H1 (cell line): ENCODE data around the gene DEGS1. TPM values are rescaled to one million over a fixed set of nuclear protein-coding genes. Genes with fewer than 3 reads are reported as not detected.

ENCODE experiments used
- CTCF ChIA-PET: fragments of 300-600 bp; sonication (Branson Sonifier 250); formaldehyde crosslinking; loops from one replicate; lab custom pipeline; 2021; ENCODE audit not compliant: partially characterized antibody; lab: Charles Lee
- POLR2A ChIA-PET: fragments of 300-600 bp; sonication (Branson Sonifier 250); formaldehyde crosslinking; loops from one replicate; lab custom pipeline; 2021; ENCODE audit warnings: inconsistent platforms; ENCODE audit not compliant: partially characterized antibody; lab: Charles Lee
- DNase-seq, 2 experiments: peaks; one replicate each; pipeline versions ENCODE4 v3.0.0 to v3.0.0-alpha.2; 2010 to 2022; ENCODE audit warnings: low spot score in 2 of 2, low read depth in 1 of 2, mixed read lengths in 1 of 2
- FAIRE-seq: peaks from 2 replicates; lab custom pipeline; 2011; peaks lifted over from hg19 to GRCh38; lab: Jason Lieb, UNC
- H2AFZ ChIP-seq: 2 replicates; pipeline ENCODE4 v1.8.1; 2012; ENCODE audit warnings: low read length, inconsistent platforms
- H2AK5ac ChIP-seq: 2 replicates; pipeline ENCODE4 v1.6.1; 2013; ENCODE audit warnings: low read depth, low read length
- H2BK120ac ChIP-seq: replicated peaks from 2 replicates; pipeline ENCODE3; 2013; ENCODE audit warnings: low read depth, low read length, inconsistent platforms
- H2BK12ac ChIP-seq: 2 replicates; pipeline ENCODE4 v1.6.1; 2013; ENCODE audit warnings: low read depth, low read length
- H2BK15ac ChIP-seq: 2 replicates; pipeline ENCODE4 v1.6.1; 2013; ENCODE audit warnings: low read length
- H2BK20ac ChIP-seq: 2 replicates; pipeline ENCODE4 v1.6.1; 2013; ENCODE audit warnings: low read length
- H2BK5ac ChIP-seq: 2 replicates; pipeline ENCODE4 v1.6.1; 2013; ENCODE audit warnings: low read depth, low read length
- H3K14ac ChIP-seq: 2 replicates; pipeline ENCODE4 v1.6.1; 2013; ENCODE audit warnings: inconsistent platforms; ENCODE audit not compliant: insufficient read length
- H3K18ac ChIP-seq: 2 replicates; pipeline ENCODE4 v1.6.1; 2013; ENCODE audit warnings: low read length; ENCODE audit errors: extremely low read depth
- H3K23ac ChIP-seq: 2 replicates; pipeline ENCODE4 v1.6.1; 2013; ENCODE audit warnings: inconsistent platforms; ENCODE audit not compliant: insufficient read length
- H3K23me2 ChIP-seq: 2 replicates; pipeline ENCODE4 v1.6.1; 2013; ENCODE audit warnings: low read depth, low read length
- H3K27ac ChIP-seq: 2 replicates; pipeline ENCODE4 v1.6.1; 2011; ENCODE audit warnings: low read depth, low read length, inconsistent platforms
- H3K27me3 ChIP-seq, 4 experiments: replicated peaks in 1 of 4; 1 replicate in 1 of 4; 2 replicates in 3 of 4; pipeline versions ENCODE4 v1.6.1 to v1.8.1; 2011 to 2013; ENCODE audit warnings: low read length in 3 of 4, mild to moderate bottlenecking in 3 of 4, inconsistent platforms in 2 of 4, mixed read lengths in 2 of 4, moderate library complexity in 1 of 4; ENCODE audit not compliant: control insufficient read depth in 3 of 4, insufficient read depth in 3 of 4; ENCODE audit errors: extremely low read depth in 1 of 4
- H3K36me3 ChIP-seq, 4 experiments: 2 replicates each; pipeline versions ENCODE4 v1.6.1 to v1.8.1; 2011 to 2013; ENCODE audit warnings: mild to moderate bottlenecking in 4 of 4, low read length in 3 of 4, moderate library complexity in 2 of 4, control low read depth in 1 of 4, inconsistent platforms in 1 of 4; ENCODE audit not compliant: insufficient read depth in 4 of 4, control insufficient read depth in 2 of 4
- H3K4ac ChIP-seq: replicated peaks from 2 replicates; pipeline ENCODE3; 2013; ENCODE audit warnings: low read length, low read depth, mixed read lengths, inconsistent platforms; ENCODE audit not compliant: insufficient read length
- H3K4me1 ChIP-seq, 4 experiments: replicated peaks in 1 of 4; 1 replicate in 1 of 4; 2 replicates in 3 of 4; pipeline versions ENCODE4 v1.6.1 to v1.8.1; 2011 to 2013; ENCODE audit warnings: low read length in 3 of 4, inconsistent platforms in 2 of 4, mixed read lengths in 1 of 4; ENCODE audit not compliant: insufficient read depth in 4 of 4, control insufficient read depth in 3 of 4
- H3K4me2 ChIP-seq, 2 experiments: 2 replicates each; pipeline versions ENCODE4 v1.6.1 to v1.8.1; 2011 to 2013; ENCODE audit warnings: low read depth in 2 of 2, low read length in 2 of 2, control low read depth in 1 of 2, inconsistent platforms in 1 of 2, mild to moderate bottlenecking in 1 of 2; ENCODE audit not compliant: insufficient read depth in 1 of 2
- H3K4me3 ChIP-seq, 4 experiments: fragments of 200-600, 300-600 bp in 1 of 4; sonication (generic), shearing (Covaris generic), sonication (Bioruptor Twin) in 1 of 4; 2 replicates each; pipeline versions ENCODE4 v1.5.1 to v1.8.1; 2011 to 2016; ENCODE audit warnings: low read length in 4 of 4, low read depth in 3 of 4, control low read depth in 2 of 4, inconsistent platforms in 2 of 4, mild to moderate bottlenecking in 2 of 4, mixed read lengths in 1 of 4, moderate library complexity in 1 of 4; ENCODE audit not compliant: insufficient read depth in 2 of 4; ENCODE audit errors: extremely low read depth in 1 of 4
- H3K56ac ChIP-seq: replicated peaks from 2 replicates; pipeline ENCODE3; 2013; ENCODE audit warnings: low read depth, mild to moderate bottlenecking, mixed read lengths, low read length, inconsistent platforms; ENCODE audit not compliant: insufficient read length
- H3K79me1 ChIP-seq: 2 replicates; pipeline ENCODE4 v1.6.1; 2013; ENCODE audit warnings: low read depth, low read length, control low read depth
- H3K79me2 ChIP-seq, 2 experiments: 2 replicates each; pipeline versions ENCODE4 v1.6.1 to v1.8.1; 2012 to 2013; ENCODE audit warnings: low read length in 2 of 2, mild to moderate bottlenecking in 2 of 2, inconsistent platforms in 1 of 2; ENCODE audit not compliant: insufficient read depth in 2 of 2, control insufficient read depth in 1 of 2
- H3K9ac ChIP-seq, 4 experiments: replicated peaks in 1 of 4; 1 replicate in 1 of 4; 2 replicates in 3 of 4; pipeline versions ENCODE4 v1.6.1 to v1.8.1; 2011 to 2013; ENCODE audit warnings: low read depth in 3 of 4, low read length in 3 of 4, control low read depth in 2 of 4, mild to moderate bottlenecking in 2 of 4, moderate library complexity in 2 of 4, inconsistent platforms in 1 of 4; ENCODE audit errors: extremely low read depth in 1 of 4
- H3K9me3 ChIP-seq, 2 experiments: 2 replicates each; pipeline versions ENCODE4 v1.6.1 to v1.8.1; 2012 to 2013; ENCODE audit warnings: mild to moderate bottlenecking in 2 of 2, moderate library complexity in 2 of 2, control low read depth in 1 of 2, inconsistent platforms in 1 of 2, low read depth in 1 of 2, low read length in 1 of 2, mixed read lengths in 1 of 2; ENCODE audit not compliant: insufficient read depth in 2 of 2
- H4K20me1 ChIP-seq, 2 experiments: replicated peaks in 1 of 2; 2 replicates each; pipeline versions ENCODE3 to v1.8.1; 2011 to 2013; ENCODE audit warnings: inconsistent platforms in 2 of 2, low read length in 2 of 2, mild to moderate bottlenecking in 1 of 2; ENCODE audit not compliant: insufficient read depth in 2 of 2, control insufficient read depth in 1 of 2
- H4K5ac ChIP-seq: 2 replicates; pipeline ENCODE4 v1.6.1; 2013; ENCODE audit warnings: low read length, low read depth, mixed read lengths, inconsistent platforms; ENCODE audit not compliant: insufficient read length
- H4K8ac ChIP-seq: 2 replicates; pipeline ENCODE4 v1.8.0; 2013; ENCODE audit warnings: mild to moderate bottlenecking, moderate library complexity, low read length, inconsistent platforms; ENCODE audit not compliant: insufficient read depth; ENCODE audit errors: extremely low read depth
- H4K91ac ChIP-seq: replicated peaks from 2 replicates; pipeline ENCODE3; 2013; ENCODE audit warnings: low read length, mixed read lengths, inconsistent platforms; ENCODE audit not compliant: insufficient read length
- CHD2 ChIP-seq: IDR thresholded peaks from 2 replicates; pipeline ENCODE4 v1.6.1; 2012; ENCODE audit warnings: low read length, improper control_type of control experiment
- NANOG ChIP-seq: IDR thresholded peaks from 2 replicates; pipeline ENCODE4 v1.6.1; 2011; ENCODE audit warnings: low read length, low read depth, mild to moderate bottlenecking, inconsistent platforms; ENCODE audit not compliant: insufficient read depth, poor library complexity, severe bottlenecking
- SP1 ChIP-seq: IDR thresholded peaks from 2 replicates; pipeline ENCODE4 v1.6.1; 2011; ENCODE audit warnings: low read depth, low read length
- TBP ChIP-seq: IDR thresholded peaks from 2 replicates; pipeline ENCODE4 v1.6.1; 2011; ENCODE audit warnings: low read depth, low read length, improper control_type of control experiment
- USF2 ChIP-seq: IDR thresholded peaks from 2 replicates; pipeline ENCODE4 v1.6.1; 2011; ENCODE audit warnings: low read length, improper control_type of control experiment
- WGBS, 2 experiments: shearing (Covaris generic) in 1 of 2; methylation state at CpG; one replicate each; pipeline versions ENCODE4 v1.1.6 to v1.1.7; 2013 to 2015; ENCODE audit warnings: low lambda C conversion rate in 2 of 2, mixed read lengths in 2 of 2, inconsistent platforms in 1 of 2, low coverage in 1 of 2, missing lambda C conversion rate in 1 of 2; ENCODE audit not compliant: insufficient replicate concordance in 2 of 2, insufficient coverage in 1 of 2, insufficient read length in 1 of 2; ENCODE audit errors: extremely low coverage in 1 of 2, missing lambda C conversion rate in 1 of 2; 5-methylcytosine and 5-hydroxymethylcytosine counted together
- polyA plus RNA-seq, 7 experiments: library from polyadenylated mRNA; depleted of rRNA in 3 of 7; stranded (reverse) in 5 of 7; unstranded in 2 of 7; fragments of >200 nt in 5 of 7; fragments of 200-250 nt in 2 of 7; gene quantifications; 1 replicate in 5 of 7; 2 replicates in 1 of 7; 4 replicates in 1 of 7; pipeline versions ENCODE4 v1.2.1 to v1.2.3, GENCODE V29; 2011 to 2013; ENCODE audit warnings: missing spikeins in 2 of 7, mixed read lengths in 2 of 7
- total RNA-seq: library from RNA; stranded (reverse); fragmentation: NEBNext Ultra II Directional; extraction: Animal tissue kit (Norgen Biotek cat#: 25700); gene quantifications from 2 replicates; pipeline ENCODE4 v1.2.1, GENCODE V29; 2021

DEGS1 gene
- total and polyA plus RNA-seq, 2 of the 8 experiments (the other 6 are each of a cell fraction or from before 2014, with no cell fraction given): 46.1 to 114 TPM

GRCh38 chr1:224211206-224211962 lies 28.3 kb downstream of the DEGS1 start:
- Histone ChIP-seq H3K9me3 (no peaks in the 10 kb centered on the region; a peak in 1 of 4 replicates), H3K18ac (no peak overlapping the region), H3K36me3 (no peaks in the 10 kb centered on the region), H2BK15ac (no peak overlapping the region), H4K8ac (no peak overlapping the region), H3K4ac (no peak overlapping the region), H2BK120ac (no peak overlapping the region), H3K4me2 (no peak overlapping the region), H3K56ac (no peak overlapping the region), H3K23me2 (no peaks in the 10 kb centered on the region), H3K27me3 (no peaks in the 10 kb centered on the region; a peak in 1 of 7 replicates), H3K14ac (no peak overlapping the region), H2AFZ (no peak overlapping the region), H2BK12ac (no peak overlapping the region), H3K23ac (no peak overlapping the region), H2BK5ac (no peak overlapping the region), H2AK5ac (no peak overlapping the region), H3K4me1 (peaks cover 7 to 15% (median 11%) of the 10 kb centered on the region in 4 experiments), H4K5ac (no peak overlapping the region), H3K79me1 (no peaks in the 10 kb centered on the region), H4K20me1 (no peaks in the 10 kb centered on the region), H3K27ac (no peak overlapping the region), H3K9ac (no peak overlapping the region), H4K91ac (no peak overlapping the region), H3K79me2 (no peaks in the 10 kb centered on the region), H2BK20ac (no peak overlapping the region), H3K4me3 (no peak overlapping the region)
- 95% methylated on average over 4 of the region's 4 CpGs; no CpG with 5 or more reads in 1 of the 2 experiments for WGBS, 2 experiments
- POLR2A ChIA-PET: no interaction called here
- DNase-seq (no peak), FAIRE-seq (no peak)
- CTCF ChIA-PET: interaction anchor here (1.0 kb wide), 1 partner anchor 19 kb away, joined by 3 read pairs; no protein-coding TSS in a partner anchor
- no peak for TF ChIP-seq SP1
- TF ChIP-seq TBP: no peak
- TF ChIP-seq NANOG: no peak
- TF ChIP-seq CHD2: no peak
- TF ChIP-seq USF2: no peak
